ENCODE results near the gene LMAN1L. TPM values are rescaled to one million over a fixed set of nuclear protein-coding genes. Genes with fewer than 3 reads are reported as not detected.
A peak's percentile ranks its signal among the peaks of the same experiment; 100 is the strongest.

The LMAN1L gene
- total RNA-seq, 2 experiments from 2014 or later = not detected

DNA sequence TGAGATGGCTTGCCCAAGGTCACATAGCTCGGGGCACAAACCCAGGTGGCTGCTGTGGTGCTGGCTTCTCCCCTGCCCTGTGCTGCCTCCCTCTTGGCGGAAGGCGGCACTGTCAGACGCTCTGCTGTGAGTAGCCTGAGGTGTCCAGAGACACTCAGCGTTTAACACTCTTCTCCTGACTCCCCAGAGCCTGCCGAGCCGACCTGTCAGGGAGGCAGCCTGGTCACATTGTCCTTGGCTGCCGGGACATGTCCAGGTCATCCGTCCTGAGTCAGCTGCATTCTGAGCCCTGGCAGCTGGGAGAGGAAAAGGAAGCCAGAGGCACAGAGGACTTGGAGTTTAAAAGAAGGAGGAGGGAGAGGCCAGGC, 4.7 kb downstream of the LMAN1L start:
- ATAC-seq (no peak), DNase-seq (no peak)
- H3K27ac Mint-ChIP-seq = no peak overlapping the region
- H3K9me3 Mint-ChIP-seq (ENCODE audit: low read depth) = no peaks in the 10 kb centered on the region
- CTCF ChIA-PET = interaction anchor here (1.1 to 9.2 kb wide), 3 partner anchors 10 to 47 kb away, joined by 5 to 53 read pairs (median 7); no protein-coding TSS in a partner anchor
- peaks cover 15% of the 10 kb centered on the region for H3K4me1 Mint-ChIP-seq
- H3K27me3 Mint-ChIP-seq = no peaks in the 10 kb centered on the region
- no peaks in the 10 kb centered on the region for H3K36me3 Mint-ChIP-seq
- H3K4me3 Mint-ChIP-seq = no peak overlapping the region

DNA sequence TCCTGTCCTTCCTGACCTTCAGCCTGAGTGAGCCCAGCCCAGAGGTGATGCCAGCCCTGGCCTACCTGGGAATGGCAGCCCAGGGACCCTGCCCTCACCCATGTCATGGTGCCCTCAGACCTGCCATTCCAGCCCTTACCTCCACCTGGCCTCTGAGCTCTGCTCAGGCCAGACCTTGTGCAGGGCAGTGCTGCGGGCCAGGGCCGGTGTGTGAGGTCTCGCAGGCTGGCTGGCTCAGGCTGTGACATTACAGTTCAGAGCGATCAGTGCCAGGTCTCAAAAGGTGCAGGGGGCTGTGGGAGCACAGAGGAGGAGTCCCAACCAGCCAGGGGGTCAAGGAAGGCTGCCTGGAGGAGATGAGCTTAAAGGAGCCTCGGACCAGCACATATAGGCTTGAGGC, 7.4 kb downstream of the LMAN1L start:
- ATAC-seq (no peak), DNase-seq (no peak)
- Mint-ChIP-seq H3K4me1 (peaks cover 15% of the 10 kb centered on the region), H3K9me3 (ENCODE audit: low read depth) (no peaks in the 10 kb centered on the region), H3K36me3 (no peaks in the 10 kb centered on the region), H3K4me3 (no peak overlapping the region), H3K27me3 (peaks cover 8% of the 10 kb centered on the region), H3K27ac (no peak overlapping the region)
- CTCF ChIA-PET = interaction anchor here (0.8 to 9.2 kb wide), 5 partner anchors 9 to 50 kb away, joined by 3 to 53 read pairs (median 3); no protein-coding TSS in a partner anchor

DNA sequence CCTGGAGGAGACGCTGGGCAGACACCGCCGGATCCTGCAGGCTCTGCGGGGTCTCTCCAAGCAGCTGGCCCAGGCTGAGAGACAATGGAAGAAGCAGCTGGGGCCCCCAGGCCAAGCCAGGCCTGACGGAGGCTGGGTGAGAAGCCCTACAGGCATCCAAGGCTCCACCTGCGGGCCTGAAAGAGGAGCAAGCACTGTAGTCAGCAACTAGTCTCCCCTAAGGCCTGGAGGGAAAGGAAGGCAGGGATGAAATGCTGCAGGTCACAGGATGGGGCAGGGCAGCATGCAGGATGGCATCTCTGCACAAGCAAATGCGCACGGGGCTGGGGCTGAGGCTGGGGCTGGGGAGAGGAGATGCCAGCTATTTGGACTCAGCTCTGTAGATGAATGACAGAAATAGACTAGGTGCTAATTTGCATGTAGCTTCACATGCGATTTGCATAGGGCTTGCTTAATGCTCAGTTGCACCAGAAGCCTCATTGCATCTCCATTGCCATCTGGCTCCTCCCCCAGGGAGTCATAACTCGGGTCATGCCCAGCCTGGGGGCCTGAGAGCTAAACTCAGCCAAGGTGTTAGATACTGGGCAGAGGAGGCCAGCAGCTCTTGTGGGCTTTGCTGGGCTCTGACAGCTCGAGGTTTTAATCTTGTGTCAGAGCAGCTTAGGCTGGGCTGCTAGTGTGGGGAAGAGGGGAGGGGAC, 8.6 kb downstream of the LMAN1L start:
- Mint-ChIP-seq H3K27ac (no peak overlapping the region), H3K9me3 (ENCODE audit: low read depth) (no peaks in the 10 kb centered on the region), H3K27me3 (peaks cover 13% of the 10 kb centered on the region), H3K4me3 (no peak overlapping the region), H3K4me1 (peaks cover 11% of the 10 kb centered on the region), H3K36me3 (no peaks in the 10 kb centered on the region)
- CTCF ChIA-PET = interaction anchor here (1.0 to 9.2 kb wide), 6 partner anchors 12 to 186 kb away, joined by 3 to 53 read pairs (median 4); no protein-coding TSS in a partner anchor
- ATAC-seq = no peak
- DNase-seq = no peak

DNA sequence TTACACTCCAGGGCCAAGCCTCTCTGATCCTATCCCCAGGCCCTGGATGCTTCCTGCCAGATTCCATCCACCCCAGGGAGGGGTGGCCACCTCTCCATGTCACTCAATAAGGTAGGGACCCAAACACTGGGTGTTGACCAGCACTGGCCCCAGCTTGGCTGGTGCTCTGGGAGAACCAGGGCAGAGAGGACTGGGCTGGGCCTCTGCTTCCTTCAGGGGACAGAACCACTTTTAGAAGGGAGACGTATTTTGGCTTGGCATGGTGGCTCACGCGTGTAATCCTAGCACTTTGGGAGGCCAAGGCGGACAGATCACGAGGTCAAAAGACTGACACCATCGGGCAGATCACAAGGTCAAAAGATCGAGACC, 9.1 kb downstream of the LMAN1L start:
- DNase-seq (no peak), ATAC-seq (no peak)
- Mint-ChIP-seq H3K4me1 (peaks cover 11% of the 10 kb centered on the region), H3K27ac (no peak overlapping the region), H3K9me3 (ENCODE audit: low read depth) (no peaks in the 10 kb centered on the region), H3K4me3 (no peak overlapping the region), H3K27me3 (peaks cover 16% of the 10 kb centered on the region), H3K36me3 (no peaks in the 10 kb centered on the region)
- CTCF ChIA-PET = interaction anchor here (1.0 to 9.2 kb wide), 5 partner anchors 14 to 187 kb away, joined by 3 to 53 read pairs (median 4); no protein-coding TSS in a partner anchor

DNA sequence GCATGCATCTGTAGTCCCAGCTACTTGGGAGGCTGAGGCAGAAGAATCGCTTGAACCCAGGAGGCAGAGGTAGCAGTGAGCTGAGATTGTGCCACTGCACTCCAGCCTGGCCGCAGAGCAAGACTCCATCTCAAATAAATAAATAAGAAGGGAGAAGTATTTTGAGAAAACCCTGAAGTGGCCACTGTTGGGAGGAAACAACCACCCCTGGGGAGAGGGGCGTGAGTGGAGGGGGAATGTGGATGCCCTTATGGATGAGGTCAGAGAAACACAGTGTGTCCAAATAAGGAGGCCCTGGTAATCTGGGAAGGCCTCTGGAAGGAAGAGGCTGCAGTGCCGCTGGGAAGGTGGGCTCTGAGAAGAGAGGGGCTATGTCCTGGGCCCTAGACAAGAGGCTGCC, 9.6 kb downstream of the LMAN1L start:
- no peak for DNase-seq
- Mint-ChIP-seq H3K36me3 (no peaks in the 10 kb centered on the region), H3K4me3 (no peak overlapping the region), H3K9me3 (ENCODE audit: low read depth) (no peaks in the 10 kb centered on the region), H3K27ac (no peak overlapping the region), H3K4me1 (peaks cover 11% of the 10 kb centered on the region), H3K27me3 (peaks cover 21% of the 10 kb centered on the region)
- ATAC-seq = no peak
- CTCF ChIA-PET = interaction anchor here (1.3 to 9.2 kb wide), 4 partner anchors 14 to 187 kb away, joined by 4 to 53 read pairs (median 6); no protein-coding TSS in a partner anchor

DNA sequence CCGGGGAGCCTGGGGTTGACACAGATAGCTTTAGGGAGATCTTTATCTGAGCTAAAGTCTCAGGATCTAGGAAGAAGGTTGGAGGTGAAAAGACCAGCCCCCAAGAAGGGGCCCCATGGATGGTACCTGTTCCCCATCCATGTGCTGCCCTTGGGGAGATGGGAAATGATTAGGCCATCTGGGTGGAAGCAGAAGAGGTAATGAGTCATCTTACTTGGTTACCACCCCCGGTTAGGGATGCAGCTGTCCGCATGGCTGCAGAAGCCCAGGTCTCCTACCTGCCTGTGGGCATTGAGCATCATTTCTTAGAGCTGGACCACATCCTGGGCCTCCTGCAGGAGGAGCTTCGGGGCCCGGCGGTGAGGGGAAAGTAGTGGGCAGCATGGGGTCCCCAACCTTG, 10.7 kb downstream of the LMAN1L start:
- DNase-seq = no peak
- H3K9me3 Mint-ChIP-seq (ENCODE audit: low read depth) = no peaks in the 10 kb centered on the region
- H3K4me1 Mint-ChIP-seq = peaks cover 6% of the 10 kb centered on the region
- ATAC-seq = no peak
- peaks cover 28% of the 10 kb centered on the region for H3K27me3 Mint-ChIP-seq
- no peak overlapping the region for H3K27ac Mint-ChIP-seq
- CTCF ChIA-PET = interaction anchor here (1.1 to 9.2 kb wide), 6 partner anchors 13 to 127 kb away, joined by 3 to 53 read pairs (median 4); partner anchors contain the start of gene CSK
- H3K4me3 Mint-ChIP-seq = no peak overlapping the region
- no peaks in the 10 kb centered on the region for H3K36me3 Mint-ChIP-seq

DNA sequence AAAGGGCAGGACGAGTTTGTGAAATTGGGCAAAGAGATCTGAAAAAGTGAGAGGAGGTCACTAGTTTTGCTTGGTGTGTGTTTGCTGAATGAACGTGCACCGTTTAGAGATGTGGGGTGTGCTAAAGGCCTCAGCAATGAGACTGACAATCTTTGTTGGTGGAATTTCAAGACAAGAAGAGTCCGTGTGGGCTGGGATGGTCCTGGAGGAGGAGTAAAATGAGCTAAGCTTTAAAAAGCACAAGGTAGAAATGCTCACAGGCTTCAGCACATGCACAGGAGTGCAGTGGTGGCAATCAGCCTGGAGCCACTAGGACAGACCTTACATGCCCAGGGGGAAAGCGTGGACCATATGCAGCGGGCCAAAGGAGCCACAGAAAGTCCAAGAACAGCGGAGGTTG, 12.3 kb downstream of the LMAN1L start:
- no peak overlapping the region for H3K4me3 Mint-ChIP-seq
- CTCF ChIA-PET = interaction anchor here (0.8 to 3.2 kb wide), 5 partner anchors 11 to 125 kb away, joined by 3 to 11 read pairs (median 5); no protein-coding TSS in a partner anchor
- H3K36me3 Mint-ChIP-seq = no peaks in the 10 kb centered on the region
- DNase-seq (no peak), ATAC-seq (no peak)
- peaks cover 34% of the 10 kb centered on the region for H3K27me3 Mint-ChIP-seq
- no peak overlapping the region for H3K27ac Mint-ChIP-seq
- H3K9me3 Mint-ChIP-seq (ENCODE audit: low read depth) = no peaks in the 10 kb centered on the region
- H3K4me1 Mint-ChIP-seq = peaks cover 9% of the 10 kb centered on the region

DNA sequence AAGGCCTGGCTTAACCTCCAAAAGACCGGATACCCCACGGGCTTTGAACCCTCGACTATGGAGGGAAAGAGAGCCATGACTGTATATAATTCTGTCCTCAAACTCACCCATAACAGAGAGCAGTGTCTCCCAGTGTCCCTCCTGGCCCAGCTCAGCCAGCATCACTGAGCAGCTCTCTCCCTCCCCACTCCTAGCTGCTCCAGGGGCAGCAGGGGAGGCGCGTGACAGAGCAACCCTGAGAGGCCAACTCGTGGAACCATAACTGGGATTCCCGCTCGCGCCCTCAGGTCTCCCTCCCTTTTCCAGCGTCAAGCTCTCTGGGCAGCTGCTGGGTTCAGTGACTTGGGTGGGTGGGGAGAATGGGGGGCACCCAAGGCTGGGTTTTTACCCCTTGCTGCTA, 13.2 kb downstream of the LMAN1L start:
- peaks cover 34% of the 10 kb centered on the region for H3K27me3 Mint-ChIP-seq
- no peaks in the 10 kb centered on the region for H3K9me3 Mint-ChIP-seq (ENCODE audit: low read depth)
- H3K4me1 Mint-ChIP-seq = peaks cover 15% of the 10 kb centered on the region
- ATAC-seq (no peak), DNase-seq (no peak)
- no peak overlapping the region for H3K27ac Mint-ChIP-seq
- H3K36me3 Mint-ChIP-seq = no peaks in the 10 kb centered on the region
- no peak overlapping the region for H3K4me3 Mint-ChIP-seq
- CTCF ChIA-PET = interaction anchor here (0.8 to 3.2 kb wide), 5 partner anchors 10 to 134 kb away, joined by 3 to 11 read pairs (median 3); no protein-coding TSS in a partner anchor

DNA sequence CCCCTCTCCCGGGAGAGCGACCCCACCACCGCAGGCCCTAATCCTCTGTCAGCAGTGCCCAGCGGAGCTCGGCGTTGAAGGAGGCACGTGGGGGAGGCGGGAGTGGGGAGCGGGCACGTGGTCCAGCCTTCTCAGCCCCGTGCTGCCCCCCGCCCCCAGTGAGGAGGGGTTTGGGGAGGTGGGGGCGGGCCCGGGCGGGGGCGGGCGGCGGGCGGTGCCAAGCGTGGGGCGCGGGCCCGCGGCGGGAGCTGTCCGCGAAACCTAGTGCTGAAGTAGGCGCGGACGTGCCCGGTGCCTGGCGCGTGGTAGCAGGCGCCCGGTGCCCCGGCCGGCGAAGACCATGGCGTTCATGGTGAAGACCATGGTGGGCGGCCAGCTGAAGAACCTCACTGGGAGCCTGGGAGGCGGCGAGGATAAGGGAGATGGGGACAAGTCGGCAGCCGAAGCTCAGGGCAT, 13.8 kb downstream of the LMAN1L start, which contains the start of gene CPLX3:
Gene CPLX3 (plus strand): TSS at position 264 of the 456 bp plus-strand sequence. CDS start 77 bp downstream, at position 341.
- no peak within 1 kb of the TSS for H3K4me3 Mint-ChIP-seq
- ATAC-seq = peak; percentile 62

DNA sequence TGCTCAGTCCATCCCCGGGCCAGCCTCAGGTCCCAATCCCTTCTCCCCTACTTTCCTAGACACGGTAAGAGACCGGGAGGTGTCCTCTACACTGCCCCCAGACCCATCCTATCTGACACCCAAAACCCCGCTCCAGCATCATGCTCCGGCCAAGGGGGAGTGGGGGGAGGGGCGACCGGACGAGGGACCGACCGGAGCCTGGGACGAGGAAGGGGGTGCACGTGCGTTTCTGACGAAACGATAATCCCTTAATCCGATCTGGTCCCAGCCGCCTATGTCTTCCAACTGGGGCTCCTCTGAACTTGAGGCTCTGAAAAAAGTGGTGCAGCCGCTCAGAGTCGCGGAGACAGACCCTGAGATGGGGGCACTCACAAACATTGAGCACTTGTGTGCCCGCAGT, 14.3 kb downstream of the LMAN1L start:
- no peak overlapping the region for H3K27ac Mint-ChIP-seq
- ATAC-seq (no peak), DNase-seq (no peak)
- no peaks in the 10 kb centered on the region for H3K9me3 Mint-ChIP-seq (ENCODE audit: low read depth)
- H3K4me3 Mint-ChIP-seq = no peak overlapping the region
- no peaks in the 10 kb centered on the region for H3K36me3 Mint-ChIP-seq
- CTCF ChIA-PET = interaction anchor here (0.8 to 3.2 kb wide), 9 partner anchors 9 to 193 kb away, joined by 3 to 11 read pairs (median 5); no protein-coding TSS in a partner anchor
- peaks cover 15% of the 10 kb centered on the region for H3K4me1 Mint-ChIP-seq
- peaks cover 34% of the 10 kb centered on the region for H3K27me3 Mint-ChIP-seq

More for the DNA sequence above, 13.8 kb downstream of the LMAN1L start, which contains the start of gene CPLX3:
- Mint-ChIP-seq H3K27ac (no peak within 1 kb of the TSS), H3K27me3 (peaks cover 34% of the 10 kb centered on the region), H3K4me1 (peaks cover 15% of the 10 kb centered on the region), H3K9me3 (ENCODE audit: low read depth) (no peaks in the 10 kb centered on the region), H3K36me3 (no peaks in the 10 kb centered on the region)
- peak; percentile 58 for DNase-seq
- CTCF ChIA-PET = interaction anchor here (1.0 to 3.2 kb wide), 8 partner anchors 10 to 134 kb away, joined by 3 to 11 read pairs (median 6); no protein-coding TSS in a partner anchor

DNA sequence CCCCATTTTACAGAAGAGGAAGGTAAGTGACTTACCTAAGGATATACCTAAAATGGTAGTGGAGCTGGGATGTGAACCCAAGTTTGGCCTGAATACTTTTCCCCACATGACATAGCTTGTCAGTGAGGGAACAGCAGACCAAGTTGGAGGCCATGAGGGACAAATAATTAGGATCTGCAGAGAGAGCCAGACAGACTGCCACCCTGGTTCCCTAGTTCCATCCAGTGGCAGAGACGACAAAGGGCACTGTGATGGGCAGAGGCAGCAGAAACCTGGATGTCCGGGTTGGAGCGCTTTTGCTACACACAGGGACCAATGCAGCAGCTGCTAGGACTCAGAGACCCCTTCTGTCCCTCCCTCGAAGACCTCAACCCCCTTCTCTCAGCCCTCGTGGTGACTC, 15.0 kb downstream of the LMAN1L start:
- CTCF ChIA-PET = interaction anchor here (0.8 to 3.2 kb wide), 8 partner anchors 9 to 194 kb away, joined by 3 to 11 read pairs (median 6); no protein-coding TSS in a partner anchor
- Mint-ChIP-seq H3K4me1 (peaks cover 15% of the 10 kb centered on the region), H3K4me3 (no peak overlapping the region), H3K27ac (no peak overlapping the region), H3K9me3 (ENCODE audit: low read depth) (no peaks in the 10 kb centered on the region), H3K36me3 (no peaks in the 10 kb centered on the region), H3K27me3 (peaks cover 34% of the 10 kb centered on the region)
- DNase-seq (no peak), ATAC-seq (no peak)

DNA sequence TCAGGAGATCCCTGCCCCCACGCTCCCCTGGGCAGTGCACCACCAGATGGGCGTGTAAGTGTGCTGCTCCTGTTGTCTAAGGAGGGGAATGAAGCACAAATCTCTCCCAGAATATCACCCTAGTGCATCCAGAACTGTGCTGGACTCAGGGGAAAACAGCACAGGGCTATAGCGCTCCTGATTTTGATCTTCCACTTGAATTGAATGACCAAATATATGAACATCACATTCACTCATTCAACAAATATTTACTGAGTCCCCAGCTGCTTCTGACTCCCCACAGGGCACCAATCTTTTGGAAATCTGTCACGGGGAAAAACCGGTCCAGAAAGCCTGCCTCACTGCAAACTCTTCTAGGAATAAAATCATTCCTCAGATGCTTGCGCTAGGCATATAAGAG, 16.2 kb downstream of the LMAN1L start:
- CTCF ChIA-PET = interaction anchor here (0.8 to 2.8 kb wide), 6 partner anchors 10 to 121 kb away, joined by 3 to 9 read pairs (median 4); no protein-coding TSS in a partner anchor
- Mint-ChIP-seq H3K27me3 (peaks cover 34% of the 10 kb centered on the region), H3K4me3 (no peak overlapping the region), H3K36me3 (no peaks in the 10 kb centered on the region), H3K9me3 (ENCODE audit: low read depth) (no peaks in the 10 kb centered on the region), H3K4me1 (peaks cover 15% of the 10 kb centered on the region), H3K27ac (no peak overlapping the region)
- DNase-seq = no peak
- ATAC-seq = no peak

DNA sequence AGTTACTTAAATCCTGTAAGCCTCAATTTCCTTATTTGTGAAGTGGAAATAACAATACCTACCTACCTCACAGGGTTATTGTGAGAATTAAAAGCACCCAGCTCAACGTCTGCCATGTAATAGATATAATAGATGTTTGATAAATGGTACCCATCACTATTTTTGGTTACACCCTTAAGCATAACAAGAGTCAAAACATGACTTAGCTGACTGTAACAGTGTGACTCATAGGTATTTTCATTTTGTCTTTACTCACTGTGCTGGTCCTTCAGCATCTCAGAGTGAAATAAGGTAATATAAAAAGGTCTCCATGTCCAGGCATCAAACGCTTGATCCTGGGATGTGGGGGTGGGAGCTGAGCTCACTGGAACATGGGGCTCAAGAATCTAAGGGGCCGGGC, 16.9 kb downstream of the LMAN1L start:
- Mint-ChIP-seq H3K27me3 (peaks cover 32% of the 10 kb centered on the region), H3K36me3 (no peaks in the 10 kb centered on the region), H3K4me1 (peaks cover 15% of the 10 kb centered on the region), H3K4me3 (no peak overlapping the region), H3K27ac (no peak overlapping the region), H3K9me3 (ENCODE audit: low read depth) (no peaks in the 10 kb centered on the region)
- CTCF ChIA-PET = interaction anchor here (0.8 to 2.8 kb wide), 7 partner anchors 11 to 121 kb away, joined by 3 to 9 read pairs (median 3); no protein-coding TSS in a partner anchor
- DNase-seq = no peak
- peak; percentile 55 for ATAC-seq

All from activated CD8-positive, alpha-beta memory T cell treated with anti-CD3 and anti-CD28 coated beads, Interleukin-2, amount 10 ng/mL, durations not matched to agents 7 days and 5 days (primary cell).